Osteoblast (primary cell): ENCODE measurements around the gene GOLIM4. TPM values are rescaled to one million over a fixed set of nuclear protein-coding genes. Genes with fewer than 3 reads are reported as not detected.

Experiments used
- DNase-seq: peaks from one replicate; pipeline ENCODE4 v3.0.0; 2011; ENCODE audit warnings: low spot score, mixed read lengths; ENCODE audit not compliant: insufficient read length; ENCODE audit errors: missing footprints
- H2AFZ ChIP-seq: 2 replicates; pipeline ENCODE4 v1.6.0; 2011; ENCODE audit warnings: mild to moderate bottlenecking, low read length
- H3K27ac ChIP-seq: 2 replicates; pipeline ENCODE4 v1.5.1; 2011; ENCODE audit warnings: mild to moderate bottlenecking, low read depth, low read length, moderate library complexity
- H3K27me3 ChIP-seq: 2 replicates; pipeline ENCODE4 v1.6.0; 2012; ENCODE audit warnings: mild to moderate bottlenecking, control low read depth, inconsistent platforms, low read length, moderate library complexity; ENCODE audit not compliant: insufficient read depth
- H3K36me3 ChIP-seq: 2 replicates; pipeline ENCODE4 v1.5.1; 2011; ENCODE audit warnings: mild to moderate bottlenecking, low read length, control low read depth, moderate library complexity; ENCODE audit not compliant: insufficient read depth
- H3K4me1 ChIP-seq: 2 replicates; pipeline ENCODE4 v1.5.1; 2011; ENCODE audit warnings: mild to moderate bottlenecking, low read length, control low read depth, moderate library complexity; ENCODE audit not compliant: insufficient read depth
- H3K4me2 ChIP-seq: 2 replicates; pipeline ENCODE4 v1.6.0; 2011; ENCODE audit warnings: mild to moderate bottlenecking, low read length; ENCODE audit not compliant: insufficient read depth
- H3K4me3 ChIP-seq: fragments of 200-600 bp; sonication (generic); 3 replicates; pipeline ENCODE4 v1.5.1; 2012; ENCODE audit warnings: mild to moderate bottlenecking, low read length, inconsistent platforms; ENCODE audit not compliant: insufficient read depth
- H3K79me2 ChIP-seq: 2 replicates; pipeline ENCODE4 v1.6.0; 2012; ENCODE audit warnings: mild to moderate bottlenecking, low read length, control low read depth, inconsistent platforms; ENCODE audit not compliant: insufficient read depth
- H3K9me3 ChIP-seq: 2 replicates; pipeline ENCODE4 v1.5.1; 2011; ENCODE audit warnings: low read depth, low read length, control low read depth
- H4K20me1 ChIP-seq: 2 replicates; pipeline ENCODE4 v1.6.0; 2012; ENCODE audit warnings: mild to moderate bottlenecking, low read length, control low read depth; ENCODE audit not compliant: insufficient read depth
- total RNA-seq: library from RNA; depleted of rRNA; stranded (reverse); fragments of >200 nt; gene quantifications from 2 replicates; pipeline ENCODE4 v1.2.3, GENCODE V29; 2012
- TF ChIP-seq, protein P1 (sequence below): IDR thresholded peaks from 2 replicates; pipeline ENCODE4 v1.5.1; 2011; ENCODE audit warnings: mild to moderate bottlenecking, low read depth, low read length, moderate library complexity; ENCODE audit errors: extremely low read depth

GOLIM4 gene
- total RNA-seq, 1 donor = 44.5 TPM

GRCh38 chr3:167978071-167978470 lies 117.7 kb downstream of the GOLIM4 start:
- Histone ChIP-seq H4K20me1 (no peaks in the 10 kb centered on the region), H3K4me3 (no peak overlapping the region), H2AFZ (no peak overlapping the region), H3K27me3 (no peaks in the 10 kb centered on the region), H3K4me2 (no peak overlapping the region), H3K27ac (no peak overlapping the region), H3K9me3 (no peaks in the 10 kb centered on the region), H3K36me3 (no peaks in the 10 kb centered on the region), H3K4me1 (no peaks in the 10 kb centered on the region), H3K79me2 (no peaks in the 10 kb centered on the region)
- DNase-seq = no peak
- TF ChIP-seq, protein P1, sequence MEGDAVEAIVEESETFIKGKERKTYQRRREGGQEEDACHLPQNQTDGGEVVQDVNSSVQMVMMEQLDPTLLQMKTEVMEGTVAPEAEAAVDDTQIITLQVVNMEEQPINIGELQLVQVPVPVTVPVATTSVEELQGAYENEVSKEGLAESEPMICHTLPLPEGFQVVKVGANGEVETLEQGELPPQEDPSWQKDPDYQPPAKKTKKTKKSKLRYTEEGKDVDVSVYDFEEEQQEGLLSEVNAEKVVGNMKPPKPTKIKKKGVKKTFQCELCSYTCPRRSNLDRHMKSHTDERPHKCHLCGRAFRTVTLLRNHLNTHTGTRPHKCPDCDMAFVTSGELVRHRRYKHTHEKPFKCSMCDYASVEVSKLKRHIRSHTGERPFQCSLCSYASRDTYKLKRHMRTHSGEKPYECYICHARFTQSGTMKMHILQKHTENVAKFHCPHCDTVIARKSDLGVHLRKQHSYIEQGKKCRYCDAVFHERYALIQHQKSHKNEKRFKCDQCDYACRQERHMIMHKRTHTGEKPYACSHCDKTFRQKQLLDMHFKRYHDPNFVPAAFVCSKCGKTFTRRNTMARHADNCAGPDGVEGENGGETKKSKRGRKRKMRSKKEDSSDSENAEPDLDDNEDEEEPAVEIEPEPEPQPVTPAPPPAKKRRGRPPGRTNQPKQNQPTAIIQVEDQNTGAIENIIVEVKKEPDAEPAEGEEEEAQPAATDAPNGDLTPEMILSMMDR = no peak

- Histone ChIP-seq H3K79me2 (no peaks in the 10 kb centered on the region), H3K27ac (no peak overlapping the region), H2AFZ (no peak overlapping the region), H4K20me1 (no peaks in the 10 kb centered on the region), H3K27me3 (no peaks in the 10 kb centered on the region), H3K4me2 (no peak overlapping the region), H3K4me1 (no peaks in the 10 kb centered on the region), H3K36me3 (no peaks in the 10 kb centered on the region), H3K9me3 (no peaks in the 10 kb centered on the region), H3K4me3 (no peak overlapping the region)
- DNase-seq = no peak
- TF ChIP-seq, protein P1 = no peak
Measured at GRCh38 chr3:167976516-167977361, 119.0 kb downstream of the GOLIM4 start.

DNA sequence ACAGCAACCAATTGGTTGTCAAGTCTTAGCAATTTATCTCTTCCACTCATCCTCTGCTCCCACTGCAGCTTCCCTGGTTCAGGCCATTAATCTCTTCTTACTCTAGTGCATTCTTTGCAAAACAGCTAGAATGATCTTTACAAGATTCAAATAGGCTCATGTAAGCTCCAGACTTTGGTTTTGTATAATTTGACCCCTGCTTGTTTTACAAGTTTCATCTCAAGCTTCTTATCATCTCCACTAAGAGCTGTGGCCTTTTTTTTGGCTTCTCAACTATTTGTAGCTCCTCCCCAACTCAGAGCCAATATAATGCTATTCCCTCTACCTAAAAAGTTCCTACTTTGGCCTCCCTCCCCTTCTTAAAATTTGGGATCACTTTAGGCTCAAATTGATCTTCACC lies 121.8 kb downstream of the GOLIM4 start:
- Histone ChIP-seq H3K4me2 (no peak overlapping the region), H2AFZ (no peak overlapping the region), H4K20me1 (no peaks in the 10 kb centered on the region), H3K36me3 (no peaks in the 10 kb centered on the region), H3K79me2 (no peaks in the 10 kb centered on the region), H3K4me1 (no peaks in the 10 kb centered on the region), H3K9me3 (no peaks in the 10 kb centered on the region), H3K27ac (no peak overlapping the region), H3K4me3 (no peak overlapping the region), H3K27me3 (no peaks in the 10 kb centered on the region)
- TF ChIP-seq, protein P1 = no peak
- DNase-seq = no peak

- no peak for DNase-seq
- Histone ChIP-seq H3K4me1 (no peaks in the 10 kb centered on the region), H3K36me3 (no peaks in the 10 kb centered on the region), H3K9me3 (no peaks in the 10 kb centered on the region), H3K27ac (no peak overlapping the region), H3K27me3 (no peaks in the 10 kb centered on the region), H3K4me3 (no peak overlapping the region), H2AFZ (no peak overlapping the region), H3K79me2 (no peaks in the 10 kb centered on the region), H4K20me1 (no peaks in the 10 kb centered on the region), H3K4me2 (no peak overlapping the region)
- TF ChIP-seq, protein P1 = no peak
Measured at GRCh38 chr3:167973046-167973445, 122.7 kb downstream of the GOLIM4 start.
